ENCODE data around the gene FCRLA. TPM values are rescaled to one million over a fixed set of nuclear protein-coding genes. Genes with fewer than 3 reads are reported as not detected.
"Not testable (repeated sequence)": the region's sequence is repeated elsewhere in the genome, so short reads cannot be mapped to it uniquely, and the experiment has no call there.

FCRLA gene
- 0.32 TPM for total RNA-seq
- long read RNA-seq, result 0 reads

GRCh38 chr1:161706482-161707347 lies at the start of gene FCRLA:
Gene FCRLA, plus strand, starts transcription at chr1:161707229. Its CDS starts 36 bp downstream, at chr1:161707265.
- no peak within 1 kb of the TSS for H3K27ac ChIP-seq
- no peaks in the 10 kb centered on the region for H3K36me3 ChIP-seq
- no peaks in the 10 kb centered on the region for H3K4me1 ChIP-seq
- no peaks in the 10 kb centered on the region for H3K9me3 ChIP-seq
- intact Hi-C loops (cut with DNase I), result no loop called here
- H3K27me3 ChIP-seq, result no peaks in the 10 kb centered on the region
- ATAC-seq (no peak), DNase-seq (no peak)
- H3K4me3 ChIP-seq, result no peak within 1 kb of the TSS
- TF ChIP-seq CTCF (IDR thresholded peaks at IDR 0.05), result no peak

GRCh38 chr1:161658524-161658923 lies 48.5 kb upstream of the FCRLA start:
- H3K27ac ChIP-seq; DNase-seq; H3K36me3 ChIP-seq; H3K9me3 ChIP-seq; H3K27me3 ChIP-seq; H3K4me3 ChIP-seq; intact Hi-C loops (cut with DNase I); H3K4me1 ChIP-seq: not testable (repeated sequence)
- peak; percentile 88 for ATAC-seq

GRCh38 chr1:161661660-161662311 lies 45.2 kb upstream of the FCRLA start:
- H3K4me1 ChIP-seq; DNase-seq; H3K4me3 ChIP-seq; H3K27ac ChIP-seq; H3K9me3 ChIP-seq; intact Hi-C loops (cut with DNase I); H3K27me3 ChIP-seq; H3K36me3 ChIP-seq: not testable (repeated sequence)
- ATAC-seq, result peak; percentile 75

GRCh38 chr1:161662684-161663339 lies 44.2 kb upstream of the FCRLA start, which contains the start of gene FCGR2B:
Gene FCGR2B, plus strand, starts transcription at chr1:161663143. Its CDS starts 99 bp downstream, at chr1:161663242.
- H3K4me3 ChIP-seq; H3K9me3 ChIP-seq; H3K27ac ChIP-seq; DNase-seq; intact Hi-C loops (cut with DNase I); H3K27me3 ChIP-seq; H3K4me1 ChIP-seq; H3K36me3 ChIP-seq: not testable (repeated sequence)
- ATAC-seq, result peak; percentile 71

- H3K36me3 ChIP-seq, DNase-seq: not testable (repeated sequence)
Measured at GRCh38 chr1:161663569-161663968, 43.5 kb upstream of the FCRLA start.

GRCh38 chr1:161664689-161665088 lies 42.3 kb upstream of the FCRLA start:
- H3K9me3 ChIP-seq; ATAC-seq; H3K27ac ChIP-seq; intact Hi-C loops (cut with DNase I); DNase-seq; H3K27me3 ChIP-seq; H3K4me1 ChIP-seq; H3K36me3 ChIP-seq; H3K4me3 ChIP-seq: not testable (repeated sequence)

More at GRCh38 chr1:161663569-161663968, 43.5 kb upstream of the FCRLA start:
- H3K27me3 ChIP-seq; intact Hi-C loops (cut with DNase I); H3K4me1 ChIP-seq; ATAC-seq; H3K27ac ChIP-seq; H3K9me3 ChIP-seq; H3K4me3 ChIP-seq: not testable (repeated sequence)

GRCh38 chr1:161671045-161672020 lies 35.7 kb upstream of the FCRLA start:
- H3K4me3 ChIP-seq; H3K27ac ChIP-seq; DNase-seq; H3K4me1 ChIP-seq; H3K9me3 ChIP-seq; H3K27me3 ChIP-seq; H3K36me3 ChIP-seq; intact Hi-C loops (cut with DNase I): not testable (repeated sequence)
- ATAC-seq, result peak; percentile 19

- DNase-seq; H3K9me3 ChIP-seq; intact Hi-C loops (cut with DNase I): not testable (repeated sequence)
Measured at GRCh38 chr1:161673437-161673836, 33.6 kb upstream of the FCRLA start.

GRCh38 chr1:161674447-161674846 lies 32.6 kb upstream of the FCRLA start:
- H3K36me3 ChIP-seq; DNase-seq; H3K9me3 ChIP-seq; intact Hi-C loops (cut with DNase I); H3K4me1 ChIP-seq; ATAC-seq; H3K27me3 ChIP-seq; H3K27ac ChIP-seq; H3K4me3 ChIP-seq: not testable (repeated sequence)

More at GRCh38 chr1:161673437-161673836, 33.6 kb upstream of the FCRLA start:
- not testable (repeated sequence) for H3K27ac ChIP-seq, H3K4me1 ChIP-seq, H3K4me3 ChIP-seq, H3K36me3 ChIP-seq, H3K27me3 ChIP-seq, ATAC-seq

GRCh38 chr1:161674908-161675307 lies 32.1 kb upstream of the FCRLA start:
- H3K9me3 ChIP-seq; H3K27me3 ChIP-seq; ATAC-seq; intact Hi-C loops (cut with DNase I); DNase-seq; H3K36me3 ChIP-seq; H3K4me1 ChIP-seq; H3K4me3 ChIP-seq; H3K27ac ChIP-seq: not testable (repeated sequence)
